Duodenal mucosa (tissue), 2 donors: ENCODE results near the gene PISD.

Experiments used
- H3K27ac ChIP-seq: one replicate; pipeline ENCODE4 v1.7.0; 2013; ENCODE audit warnings: low read depth, low read length
- H3K27me3 ChIP-seq, 2 donors: one replicate each; pipeline ENCODE4 v1.7.0; 2013; ENCODE audit warnings: low read length in 2 of 2, control low read depth in 1 of 2; ENCODE audit not compliant: insufficient read depth in 2 of 2, control insufficient read depth in 1 of 2
- H3K36me3 ChIP-seq, 2 donors: one replicate each; pipeline ENCODE4 v1.7.0; 2013; ENCODE audit warnings: low read length in 2 of 2, control low read depth in 1 of 2; ENCODE audit not compliant: insufficient read depth in 2 of 2, control insufficient read depth in 1 of 2
- H3K4me1 ChIP-seq, 2 donors: one replicate each; pipeline ENCODE4 v1.7.0; 2013; ENCODE audit warnings: low read length in 2 of 2, control low read depth in 1 of 2; ENCODE audit not compliant: insufficient read depth in 2 of 2, control insufficient read depth in 1 of 2
- H3K4me3 ChIP-seq, 2 donors: one replicate each; pipeline ENCODE4 v1.7.0; 2013; ENCODE audit warnings: low read length in 2 of 2, low read depth in 1 of 2
- H3K9ac ChIP-seq, 2 donors: one replicate each; pipeline ENCODE4 v1.7.0; 2013; ENCODE audit warnings: low read length in 2 of 2, low read depth in 1 of 2
- H3K9me3 ChIP-seq, 2 donors: one replicate each; pipeline ENCODE4 v1.7.0; 2013; ENCODE audit warnings: low read length in 2 of 2, control low read depth in 1 of 2; ENCODE audit not compliant: control insufficient read depth in 1 of 2

The PISD gene

DNA sequence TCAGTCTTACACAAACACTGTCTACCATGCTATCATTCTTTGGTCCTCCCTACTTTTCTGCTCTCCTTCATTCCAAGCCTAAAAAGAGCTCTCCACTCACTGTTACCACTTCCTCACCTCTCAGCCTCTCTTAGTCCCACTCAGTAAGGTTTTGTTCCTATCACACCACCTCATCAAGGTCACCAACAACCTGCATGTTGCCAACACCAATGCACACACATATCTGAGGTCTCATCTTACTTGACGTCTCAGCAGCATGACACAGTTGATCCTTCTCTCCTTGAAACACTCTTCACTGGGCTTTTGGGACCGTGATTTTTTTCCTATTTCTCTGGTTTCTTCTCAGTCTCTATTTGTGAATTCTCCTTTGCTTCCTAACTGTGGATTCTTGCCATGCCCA, 8.1 kb downstream of the PISD start:
- no peak overlapping the region for H3K9ac ChIP-seq
- no peaks in the 10 kb centered on the region for H3K27me3 ChIP-seq
- no peak overlapping the region for H3K27ac ChIP-seq
- peaks cover 4 to 14% of the 10 kb centered on the region in 2 donors for H3K36me3 ChIP-seq
- H3K4me3 ChIP-seq = no peak overlapping the region
- no peaks in the 10 kb centered on the region for H3K9me3 ChIP-seq
- no peaks in the 10 kb centered on the region for H3K4me1 ChIP-seq

GRCh38 chr22:31652911-31653684, 8.9 kb downstream of the PISD start:
- no peak overlapping the region for H3K27ac ChIP-seq
- no peaks in the 10 kb centered on the region for H3K9me3 ChIP-seq
- H3K9ac ChIP-seq = no peak overlapping the region
- H3K4me1 ChIP-seq = no peaks in the 10 kb centered on the region
- no peak overlapping the region for H3K4me3 ChIP-seq
- no peaks in the 10 kb centered on the region for H3K27me3 ChIP-seq
- H3K36me3 ChIP-seq = peaks cover 4 to 21% of the 10 kb centered on the region in 2 donors

DNA sequence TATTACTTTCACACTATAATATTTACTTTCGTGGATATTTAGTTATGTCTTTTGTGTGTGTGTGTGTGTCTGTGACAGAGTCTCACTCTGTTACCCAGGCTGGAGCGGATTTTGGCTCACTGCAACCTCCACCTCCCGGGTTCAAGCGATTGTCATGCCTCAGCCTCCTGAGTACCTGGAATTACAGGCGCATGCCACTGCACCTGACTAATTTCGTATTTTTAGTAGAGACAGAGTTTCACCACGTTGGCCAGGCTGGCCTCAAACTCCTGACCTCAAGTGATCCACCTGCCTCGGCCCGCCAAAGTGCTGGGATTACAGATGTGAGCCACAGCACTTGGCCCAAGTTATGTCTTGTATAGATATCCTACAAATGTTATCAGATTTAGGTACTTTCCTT, 9.9 kb downstream of the PISD start:
- no peaks in the 10 kb centered on the region for H3K9me3 ChIP-seq
- peaks cover 14 to 31% of the 10 kb centered on the region in 2 donors for H3K36me3 ChIP-seq
- peaks cover 0 to 1% of the 10 kb centered on the region in 2 donors for H3K4me1 ChIP-seq
- H3K9ac ChIP-seq = no peak overlapping the region
- no peak overlapping the region for H3K27ac ChIP-seq
- no peaks in the 10 kb centered on the region for H3K27me3 ChIP-seq
- no peak overlapping the region for H3K4me3 ChIP-seq

GRCh38 chr22:31651664-31652063, 10.4 kb downstream of the PISD start:
- Histone ChIP-seq H3K27ac (no peak overlapping the region), H3K9me3 (no peaks in the 10 kb centered on the region), H3K27me3 (no peaks in the 10 kb centered on the region), H3K9ac (no peak overlapping the region), H3K36me3 (peaks cover 17 to 34% of the 10 kb centered on the region in 2 donors), H3K4me3 (no peak overlapping the region), H3K4me1 (peaks cover 0 to 6% of the 10 kb centered on the region in 2 donors)

DNA sequence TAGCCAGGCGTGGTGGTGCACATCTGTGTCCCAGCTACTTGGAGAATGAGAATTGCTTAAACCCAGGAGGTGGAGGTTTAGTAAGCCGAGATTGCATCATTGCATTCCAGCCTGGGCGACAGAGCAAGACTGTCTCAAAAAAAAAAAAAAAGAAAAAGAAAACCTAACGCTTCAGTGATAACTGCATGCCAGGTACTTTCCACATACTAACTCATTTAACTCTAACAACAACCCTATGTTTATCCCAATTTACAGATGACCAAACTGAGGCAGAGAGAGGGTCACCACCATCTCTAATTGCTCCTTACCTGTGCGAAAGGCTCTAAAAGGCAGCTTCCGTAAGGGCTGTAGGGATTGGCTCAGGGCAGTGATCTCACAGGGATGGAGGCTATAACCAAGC, 11.6 kb downstream of the PISD start:
- Histone ChIP-seq H3K4me1 (peaks cover 0 to 12% of the 10 kb centered on the region in 2 donors), H3K27me3 (no peaks in the 10 kb centered on the region), H3K9ac (no peak overlapping the region), H3K9me3 (no peaks in the 10 kb centered on the region), H3K4me3 (no peak overlapping the region), H3K36me3 (peaks cover 22 to 34% of the 10 kb centered on the region in 2 donors), H3K27ac (no peak overlapping the region)

GRCh38 chr22:31647523-31648320, 14.3 kb downstream of the PISD start:
- Histone ChIP-seq H3K27me3 (no peaks in the 10 kb centered on the region), H3K9me3 (no peaks in the 10 kb centered on the region), H3K4me1 (peaks cover 0 to 12% of the 10 kb centered on the region in 2 donors), H3K36me3 (peaks cover 22 to 37% of the 10 kb centered on the region in 2 donors), H3K9ac (no peak overlapping the region), H3K4me3 (no peak overlapping the region), H3K27ac (no peak overlapping the region)

- H3K27me3 ChIP-seq = no peaks in the 10 kb centered on the region
- H3K27ac ChIP-seq = no peak overlapping the region
- H3K9me3 ChIP-seq = no peaks in the 10 kb centered on the region
- H3K4me1 ChIP-seq = peaks cover 0 to 12% of the 10 kb centered on the region in 2 donors
- H3K9ac ChIP-seq = no peak overlapping the region
- H3K36me3 ChIP-seq = peaks cover 22 to 37% of the 10 kb centered on the region in 2 donors
- H3K4me3 ChIP-seq = no peak overlapping the region
Measured at GRCh38 chr22:31647066-31647465, 14.9 kb downstream of the PISD start.

DNA sequence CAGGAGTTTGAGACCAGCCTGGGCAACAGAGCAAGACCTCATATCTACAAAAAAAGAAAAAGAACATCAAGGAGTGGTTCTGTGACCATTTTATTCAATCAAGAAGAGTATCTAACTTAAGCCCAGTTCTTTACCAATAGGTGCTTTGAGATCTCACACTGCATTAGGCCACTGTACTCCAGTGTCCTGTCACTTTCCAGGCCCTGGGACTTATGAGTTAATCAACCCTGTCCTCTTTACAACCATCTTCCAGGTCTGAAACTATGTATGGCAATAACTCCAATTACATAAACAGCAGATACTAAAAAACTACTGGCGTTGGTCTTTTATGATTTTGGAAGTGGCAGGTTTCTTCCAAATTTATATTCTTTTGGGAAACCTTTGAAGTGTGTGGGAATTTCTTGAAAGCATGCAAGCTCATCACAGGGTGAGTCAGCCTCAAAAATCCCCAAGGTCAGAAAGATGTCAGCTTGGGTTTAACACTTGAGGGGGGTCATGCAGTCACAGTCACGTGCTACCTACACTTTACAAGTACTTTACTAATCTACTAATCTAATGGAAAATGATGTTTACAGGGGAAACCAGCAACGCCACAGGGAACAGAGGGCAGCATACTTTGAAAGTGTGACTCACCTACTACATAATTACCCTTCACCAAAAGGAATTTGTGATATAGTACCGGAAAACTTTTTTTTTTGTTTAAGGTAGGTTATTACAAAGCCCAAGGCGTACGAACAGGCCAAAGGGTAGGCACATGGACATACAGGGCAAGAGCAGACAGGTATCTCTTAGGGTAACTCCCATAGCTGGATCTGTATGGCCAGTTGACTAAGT, 15.6 kb downstream of the PISD start:
- Histone ChIP-seq H3K9ac (no peak overlapping the region), H3K4me1 (peaks cover 0 to 12% of the 10 kb centered on the region in 2 donors), H3K27me3 (no peaks in the 10 kb centered on the region), H3K9me3 (no peaks in the 10 kb centered on the region), H3K27ac (peak overlapping the region; percentile 61), H3K36me3 (peaks cover 22 to 41% of the 10 kb centered on the region in 2 donors), H3K4me3 (no peak overlapping the region)

DNA sequence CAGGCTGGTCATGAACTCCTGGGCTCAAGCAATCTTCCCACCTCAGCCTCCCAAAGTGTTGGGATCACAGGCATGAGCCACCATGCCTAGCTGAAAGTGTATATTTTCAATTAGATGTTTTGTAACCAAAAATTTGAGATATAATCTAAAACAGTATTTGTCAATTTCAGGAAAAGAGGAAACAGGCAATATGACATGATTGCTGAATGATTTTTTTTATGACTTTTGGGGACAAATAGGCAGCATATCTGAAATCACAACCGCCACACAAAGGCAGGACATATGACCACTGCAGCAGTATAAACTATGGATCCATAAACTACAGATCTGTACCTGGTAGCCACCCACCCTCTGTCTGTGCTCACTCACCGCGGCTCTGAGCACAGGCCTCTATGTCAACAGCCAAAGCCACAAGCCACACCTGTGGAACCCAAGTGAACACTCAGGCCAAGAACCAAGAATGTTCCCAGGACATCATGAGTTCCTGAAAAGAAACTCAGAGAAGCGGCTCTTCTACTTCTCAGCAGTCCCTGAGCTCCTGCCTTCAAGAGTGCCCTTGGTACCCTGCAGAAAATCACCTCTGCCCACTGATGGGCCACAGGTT, 22.5 kb downstream of the PISD start:
- Histone ChIP-seq H3K4me1 (peaks cover 0 to 8% of the 10 kb centered on the region in 2 donors), H3K27ac (no peak overlapping the region), H3K9ac (no peak overlapping the region)

More for the DNA sequence above, 22.5 kb downstream of the PISD start:
- no peaks in the 10 kb centered on the region for H3K27me3 ChIP-seq
- no peaks in the 10 kb centered on the region for H3K9me3 ChIP-seq
- peak overlapping the region in 1 of 2 donors; percentile 22 for H3K4me3 ChIP-seq
- H3K36me3 ChIP-seq = peaks cover 0 to 8% of the 10 kb centered on the region in 2 donors
